ENCODE measurements around the gene TMEM72. TPM values are rescaled to one million over a fixed set of nuclear protein-coding genes. Genes with fewer than 3 reads are reported as not detected.

Gene TMEM72
- total RNA-seq (not detected), polyA plus RNA-seq (not detected)

DNA sequence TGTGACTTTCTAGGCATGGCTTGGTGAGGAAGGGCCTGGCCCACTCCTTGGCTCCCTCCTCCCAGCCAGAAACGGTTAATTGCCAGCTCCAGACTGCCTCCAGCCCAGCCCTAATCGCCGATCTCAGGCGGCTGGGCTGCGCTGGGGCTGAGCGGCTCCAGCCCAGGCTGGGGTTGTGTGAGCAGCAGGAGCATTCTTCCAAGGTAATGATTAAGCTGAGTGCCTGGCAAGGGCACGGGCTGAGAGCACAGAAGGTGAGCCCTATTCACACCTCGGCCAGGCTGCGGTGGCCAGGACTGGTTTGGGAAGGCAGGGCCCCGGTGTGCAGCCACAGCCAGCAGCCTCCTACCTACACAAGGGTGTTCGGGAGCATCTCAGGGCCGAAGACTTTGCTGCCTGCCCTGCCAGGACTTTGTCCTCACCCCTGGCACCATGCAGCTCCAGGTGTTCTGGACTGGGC lies at the start of gene TMEM72:
Gene TMEM72 (plus strand): TSS at position 257 of the 460 bp plus-strand sequence. CDS start 176 bp downstream, at position 433.
- Mint-ChIP-seq H3K9me3 (no peaks in the 10 kb centered on the region), H3K4me3 (no peak within 1 kb of the TSS), H3K27ac (peak within 1 kb of the TSS in 1 of 3 donors; percentile 5), H3K4me1 (peaks cover 0 to 25% (median 6%) of the 10 kb centered on the region in 4 donors), H3K27me3 (no peaks in the 10 kb centered on the region), H3K36me3 (no peaks in the 10 kb centered on the region)
- Histone ChIP-seq H3K4me1 (ENCODE audit: control insufficient read depth, insufficient read depth, low read length, poor library complexity, severe bottlenecking) (peaks cover 15% of the 10 kb centered on the region), H3K27ac (ENCODE audit: insufficient read depth, low read length, poor library complexity, severe bottlenecking) (no peak within 1 kb of the TSS), H3K36me3 (ENCODE audit: control insufficient read depth, insufficient read depth, low read length) (no peaks in the 10 kb centered on the region), H3K27me3 (ENCODE audit: control insufficient read depth, insufficient read depth, low read length) (no peaks in the 10 kb centered on the region), H3K9me3 (ENCODE audit: control insufficient read depth in 2 of 2, low read length in 2 of 2) (no peaks in the 10 kb centered on the region), H3K4me3 (ENCODE audit: low read depth, low read length) (no peak within 1 kb of the TSS)
- DNase-seq (no peak), ATAC-seq (ENCODE audit: low read depth in 2 of 2) (no peak)

DNA sequence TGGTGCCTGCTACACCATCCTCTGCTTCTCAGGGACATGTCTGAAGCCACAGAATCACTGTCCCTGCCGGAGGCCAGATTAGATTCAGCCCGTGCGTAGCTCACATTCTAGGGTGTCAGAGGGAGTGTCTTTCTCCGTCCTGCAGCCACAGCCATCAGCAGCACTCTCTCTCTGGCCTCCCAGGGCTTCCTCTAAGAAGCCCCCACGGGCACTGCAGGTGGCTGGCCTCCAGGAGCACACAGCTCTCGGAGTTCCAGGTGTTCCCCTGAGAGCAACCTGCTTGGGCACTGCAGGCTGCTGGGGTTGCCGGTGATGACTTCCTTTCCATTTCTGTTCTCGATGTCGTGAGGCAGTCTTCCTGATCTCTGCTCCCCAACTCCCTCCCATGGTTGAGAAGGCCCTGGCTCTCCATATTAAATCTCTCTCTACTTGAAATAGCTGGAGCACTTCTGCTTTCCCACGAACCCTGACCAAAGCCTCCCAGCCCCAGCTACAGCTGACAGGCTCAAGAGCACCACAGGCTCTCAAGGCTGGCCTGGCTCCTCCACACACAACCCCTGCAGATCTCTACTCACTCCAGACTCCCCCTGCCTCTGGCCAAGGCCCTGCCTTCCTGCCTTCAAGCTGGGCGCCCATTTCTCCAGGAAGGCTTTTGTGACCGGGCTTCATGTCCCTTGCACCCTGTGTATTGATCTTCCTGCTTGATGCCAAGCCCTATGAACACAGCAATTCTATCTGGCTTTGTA lies 49.0 kb upstream of the TMEM72 start:
- Mint-ChIP-seq H3K9me3 (peaks cover 0 to 4% (median 0%) of the 10 kb centered on the region in 7 donors), H3K4me3 (no peak overlapping the region), H3K4me1 (peaks cover 3 to 19% (median 5%) of the 10 kb centered on the region in 4 donors), H3K27ac (no peak overlapping the region), H3K36me3 (no peaks in the 10 kb centered on the region), H3K27me3 (peaks cover 38% of the 10 kb centered on the region)
- DNase-seq = no peak
- no peak for ATAC-seq (ENCODE audit: low read depth in 2 of 2)
- Histone ChIP-seq H3K4me3 (ENCODE audit: low read depth, low read length) (no peak overlapping the region), H3K9me3 (ENCODE audit: control insufficient read depth in 2 of 2, low read length in 2 of 2) (no peaks in the 10 kb centered on the region), H3K27ac (ENCODE audit: insufficient read depth, low read length, poor library complexity, severe bottlenecking) (no peak overlapping the region), H3K4me1 (ENCODE audit: control insufficient read depth, insufficient read depth, low read length, poor library complexity, severe bottlenecking) (peaks cover 10% of the 10 kb centered on the region), H3K36me3 (ENCODE audit: control insufficient read depth, insufficient read depth, low read length) (no peaks in the 10 kb centered on the region), H3K27me3 (ENCODE audit: control insufficient read depth, insufficient read depth, low read length) (peaks cover 12% of the 10 kb centered on the region)

DNA sequence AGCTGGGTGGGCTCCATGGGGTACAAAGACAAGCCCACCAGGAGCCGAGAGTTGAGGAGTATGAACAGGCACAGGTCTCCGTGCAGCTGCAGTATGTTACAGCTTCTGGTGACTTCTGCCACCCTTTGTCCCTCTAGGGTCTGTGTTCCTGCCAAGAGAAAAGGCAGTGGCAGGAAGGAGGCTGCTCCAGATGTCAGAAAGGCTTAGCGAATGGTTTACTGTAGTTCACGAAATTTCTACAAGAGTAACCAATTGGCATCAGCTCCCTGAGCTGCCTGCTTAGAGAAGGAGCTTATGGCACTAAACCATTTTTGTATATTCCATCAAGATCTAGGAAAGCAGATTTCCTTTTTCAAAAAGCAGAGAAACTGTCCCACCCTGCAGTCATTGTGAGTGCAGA lies 48.2 kb upstream of the TMEM72 start:
- peak overlapping the region in 2 of 4 donors; percentile 51 to 62 for H3K4me3 Mint-ChIP-seq
- peaks cover 2 to 19% (median 5%) of the 10 kb centered on the region in 4 donors for H3K4me1 Mint-ChIP-seq
- Histone ChIP-seq H3K27ac (ENCODE audit: insufficient read depth, low read length, poor library complexity, severe bottlenecking) (no peak overlapping the region), H3K36me3 (ENCODE audit: control insufficient read depth, insufficient read depth, low read length) (no peaks in the 10 kb centered on the region), H3K27me3 (ENCODE audit: control insufficient read depth, insufficient read depth, low read length) (peaks cover 12% of the 10 kb centered on the region), H3K4me1 (ENCODE audit: control insufficient read depth, insufficient read depth, low read length, poor library complexity, severe bottlenecking) (peaks cover 10% of the 10 kb centered on the region), H3K9me3 (ENCODE audit: control insufficient read depth in 2 of 2, low read length in 2 of 2) (no peaks in the 10 kb centered on the region), H3K4me3 (ENCODE audit: low read depth, low read length) (no peak overlapping the region)
- no peak for DNase-seq
- H3K36me3 Mint-ChIP-seq = no peaks in the 10 kb centered on the region
- ATAC-seq (ENCODE audit: low read depth in 2 of 2) = no peak
- H3K9me3 Mint-ChIP-seq = peaks cover 0 to 4% (median 0%) of the 10 kb centered on the region in 7 donors
- H3K27ac Mint-ChIP-seq = no peak overlapping the region
- peaks cover 44% of the 10 kb centered on the region for H3K27me3 Mint-ChIP-seq

DNA sequence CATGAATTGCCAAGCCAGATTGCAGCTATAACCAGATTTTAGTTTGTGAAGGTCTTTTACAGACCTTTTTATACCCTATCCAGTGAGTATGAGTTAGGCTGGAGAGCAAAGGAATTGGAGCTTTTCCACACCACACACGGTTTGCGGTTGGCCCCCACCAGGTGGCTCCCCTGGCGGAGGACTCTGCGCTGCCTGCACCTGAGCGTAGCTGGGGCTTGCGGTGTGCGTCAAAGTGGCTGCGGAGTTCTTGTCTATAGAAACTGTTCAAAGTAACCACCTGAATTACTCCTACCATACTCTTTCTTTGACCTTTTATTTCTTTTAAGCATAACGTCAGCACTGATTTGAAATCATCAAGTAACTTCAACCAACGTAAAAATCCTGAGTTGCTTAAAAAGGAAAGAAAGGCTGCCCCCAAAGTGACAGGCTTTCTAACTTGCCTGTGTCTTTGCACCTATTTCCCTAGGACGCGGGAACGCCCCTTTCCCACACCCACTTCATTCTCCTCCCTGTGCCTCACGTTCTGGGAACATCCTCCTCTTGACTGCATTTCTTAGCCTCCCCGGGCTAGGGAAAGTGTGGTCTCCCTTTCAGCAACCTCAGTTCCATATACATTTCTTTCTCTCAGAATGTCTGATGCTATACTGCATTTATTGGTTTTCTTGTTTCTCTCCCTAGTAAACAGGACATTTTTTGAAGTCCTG lies 47.6 kb upstream of the TMEM72 start:
- DNase-seq (no peak), ATAC-seq (ENCODE audit: low read depth in 2 of 2) (no peak)
- no peaks in the 10 kb centered on the region for H3K9me3 ChIP-seq (ENCODE audit: control insufficient read depth in 2 of 2, low read length in 2 of 2)
- peaks cover 0 to 4% (median 0%) of the 10 kb centered on the region in 7 donors for H3K9me3 Mint-ChIP-seq
- H3K36me3 ChIP-seq (ENCODE audit: control insufficient read depth, insufficient read depth, low read length) = no peaks in the 10 kb centered on the region
- peaks cover 14% of the 10 kb centered on the region for H3K27me3 ChIP-seq (ENCODE audit: control insufficient read depth, insufficient read depth, low read length)
- peaks cover 10% of the 10 kb centered on the region for H3K4me1 ChIP-seq (ENCODE audit: control insufficient read depth, insufficient read depth, low read length, poor library complexity, severe bottlenecking)
- H3K36me3 Mint-ChIP-seq = no peaks in the 10 kb centered on the region
- H3K4me3 ChIP-seq (ENCODE audit: low read depth, low read length) = no peak overlapping the region
- peaks cover 48% of the 10 kb centered on the region for H3K27me3 Mint-ChIP-seq
- peak overlapping the region in 3 of 4 donors; percentile 51 to 92 (median 87) for H3K4me3 Mint-ChIP-seq
- H3K27ac ChIP-seq (ENCODE audit: insufficient read depth, low read length, poor library complexity, severe bottlenecking) = no peak overlapping the region
- H3K4me1 Mint-ChIP-seq = peaks cover 0 to 19% (median 5%) of the 10 kb centered on the region in 4 donors
- peak overlapping the region in 1 of 3 donors; percentile 12 for H3K27ac Mint-ChIP-seq

DNA sequence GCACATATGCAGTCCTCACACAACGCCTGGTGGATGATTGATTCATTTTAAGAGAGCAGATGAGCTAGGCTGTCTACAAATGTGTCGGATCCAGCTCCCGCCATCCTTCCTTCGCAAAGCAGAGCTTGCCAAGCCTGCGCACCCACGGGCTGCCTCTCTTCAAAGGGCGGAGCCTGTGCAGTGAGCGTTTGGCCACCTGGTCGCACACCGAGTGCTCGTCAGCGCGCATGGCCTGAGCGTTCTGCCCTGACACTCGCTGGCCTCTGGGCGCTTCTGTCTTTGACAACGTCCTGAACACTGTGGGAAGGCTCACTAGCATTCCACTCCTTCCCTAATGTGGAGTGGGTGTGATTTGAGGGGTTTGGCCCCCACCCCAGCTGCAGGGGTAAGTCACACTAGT lies 47.1 kb upstream of the TMEM72 start:
- peaks cover 10% of the 10 kb centered on the region for H3K4me1 ChIP-seq (ENCODE audit: control insufficient read depth, insufficient read depth, low read length, poor library complexity, severe bottlenecking)
- DNase-seq (peak in 2 of 3 donors; percentile 2 to 5), ATAC-seq (ENCODE audit: low read depth in 2 of 2) (no peak)
- Mint-ChIP-seq H3K4me1 (peaks cover 0 to 19% (median 5%) of the 10 kb centered on the region in 4 donors), H3K27me3 (peaks cover 52% of the 10 kb centered on the region), H3K4me3 (peak overlapping the region; percentile 72 to 92 (median 80)), H3K9me3 (peaks cover 0 to 4% (median 0%) of the 10 kb centered on the region in 7 donors), H3K27ac (no peak overlapping the region), H3K36me3 (no peaks in the 10 kb centered on the region)
- no peak overlapping the region for H3K27ac ChIP-seq (ENCODE audit: insufficient read depth, low read length, poor library complexity, severe bottlenecking)
- peak overlapping the region; percentile 67 for H3K4me3 ChIP-seq (ENCODE audit: low read depth, low read length)
- H3K36me3 ChIP-seq (ENCODE audit: control insufficient read depth, insufficient read depth, low read length) = no peaks in the 10 kb centered on the region
- H3K9me3 ChIP-seq (ENCODE audit: control insufficient read depth in 2 of 2, low read length in 2 of 2) = no peaks in the 10 kb centered on the region
- H3K27me3 ChIP-seq (ENCODE audit: control insufficient read depth, insufficient read depth, low read length) = peaks cover 15% of the 10 kb centered on the region

DNA sequence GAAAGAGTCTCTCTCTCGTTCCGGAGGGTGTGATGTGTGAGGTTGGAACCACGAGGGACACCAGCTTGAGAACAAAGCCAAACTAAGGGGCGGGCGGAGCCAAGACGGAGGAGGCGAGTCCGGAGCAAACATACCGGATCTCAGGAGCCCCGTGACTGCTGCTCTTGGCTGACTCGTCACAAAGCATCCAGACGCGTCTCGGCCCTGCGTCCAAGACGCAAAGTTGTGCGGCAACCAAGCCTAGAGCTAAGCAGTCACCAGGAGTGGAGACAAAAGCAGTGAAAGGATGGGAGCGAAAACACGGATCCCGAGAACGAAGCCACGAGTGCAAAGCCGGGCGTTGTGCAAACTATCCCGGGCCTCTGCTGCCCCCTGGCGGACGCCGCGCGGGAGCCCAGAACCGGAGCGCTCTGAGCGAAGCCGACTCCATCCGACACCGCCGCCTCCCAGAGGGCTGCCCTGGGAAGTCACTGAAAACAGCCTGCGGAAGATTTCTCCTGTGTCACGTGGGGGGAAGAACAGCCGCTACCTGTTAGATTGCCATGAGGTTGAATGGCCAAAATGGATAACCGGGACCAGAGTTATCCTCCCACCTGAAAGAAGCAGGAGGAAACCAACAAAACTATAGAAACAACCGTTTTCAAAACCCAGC lies 46.4 kb upstream of the TMEM72 start:
- Histone ChIP-seq H3K4me3 (ENCODE audit: low read depth, low read length) (peak overlapping the region; percentile 67), H3K27me3 (ENCODE audit: control insufficient read depth, insufficient read depth, low read length) (peaks cover 15% of the 10 kb centered on the region), H3K36me3 (ENCODE audit: control insufficient read depth, insufficient read depth, low read length) (no peaks in the 10 kb centered on the region), H3K27ac (ENCODE audit: insufficient read depth, low read length, poor library complexity, severe bottlenecking) (no peak overlapping the region), H3K9me3 (ENCODE audit: control insufficient read depth in 2 of 2, low read length in 2 of 2) (no peaks in the 10 kb centered on the region), H3K4me1 (ENCODE audit: control insufficient read depth, insufficient read depth, low read length, poor library complexity, severe bottlenecking) (peaks cover 10% of the 10 kb centered on the region)
- H3K9me3 Mint-ChIP-seq = peaks cover 0 to 4% (median 0%) of the 10 kb centered on the region in 7 donors
- H3K36me3 Mint-ChIP-seq = no peaks in the 10 kb centered on the region
- H3K4me3 Mint-ChIP-seq = peak overlapping the region; percentile 72 to 92 (median 80)
- DNase-seq (peak; percentile 55 to 72 (median 64)), ATAC-seq (ENCODE audit: low read depth in 2 of 2) (peak; percentile 75 to 79)
- peaks cover 54% of the 10 kb centered on the region for H3K27me3 Mint-ChIP-seq
- peaks cover 0 to 19% (median 5%) of the 10 kb centered on the region in 4 donors for H3K4me1 Mint-ChIP-seq
- H3K27ac Mint-ChIP-seq = no peak overlapping the region

DNA sequence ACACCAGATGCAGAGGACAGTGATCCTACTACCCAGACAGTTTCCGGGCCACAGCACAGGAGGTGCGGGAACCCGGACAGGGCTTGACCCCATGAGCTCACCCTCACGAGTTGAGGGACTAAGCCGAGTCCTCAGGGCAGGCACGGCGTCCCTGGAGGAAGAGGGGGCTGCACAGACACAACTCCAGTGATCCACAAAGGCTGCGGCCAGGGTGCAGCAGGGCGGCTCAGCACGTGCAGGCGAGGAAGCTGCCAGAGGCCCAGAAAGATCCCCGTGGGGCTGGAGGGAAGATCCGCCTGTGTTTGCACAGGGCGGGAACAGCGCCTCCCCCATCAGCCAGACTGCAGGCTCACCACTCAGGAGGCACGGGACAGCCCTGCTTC lies 45.9 kb upstream of the TMEM72 start:
- no peak for DNase-seq
- no peak overlapping the region for H3K27ac ChIP-seq (ENCODE audit: insufficient read depth, low read length, poor library complexity, severe bottlenecking)
- H3K27me3 Mint-ChIP-seq = peaks cover 58% of the 10 kb centered on the region
- H3K4me3 ChIP-seq (ENCODE audit: low read depth, low read length) = no peak overlapping the region
- ATAC-seq (ENCODE audit: low read depth in 2 of 2) = no peak
- no peaks in the 10 kb centered on the region for H3K9me3 ChIP-seq (ENCODE audit: control insufficient read depth in 2 of 2, low read length in 2 of 2)
- H3K36me3 ChIP-seq (ENCODE audit: control insufficient read depth, insufficient read depth, low read length) = no peaks in the 10 kb centered on the region
- H3K4me3 Mint-ChIP-seq = peak overlapping the region in 2 of 4 donors; percentile 0 to 72
- H3K4me1 ChIP-seq (ENCODE audit: control insufficient read depth, insufficient read depth, low read length, poor library complexity, severe bottlenecking) = peaks cover 10% of the 10 kb centered on the region
- peaks cover 15% of the 10 kb centered on the region for H3K27me3 ChIP-seq (ENCODE audit: control insufficient read depth, insufficient read depth, low read length)
- no peak overlapping the region for H3K27ac Mint-ChIP-seq
- no peaks in the 10 kb centered on the region for H3K36me3 Mint-ChIP-seq
- peaks cover 0 to 19% (median 5%) of the 10 kb centered on the region in 4 donors for H3K4me1 Mint-ChIP-seq
- H3K9me3 Mint-ChIP-seq = peaks cover 0 to 4% (median 0%) of the 10 kb centered on the region in 7 donors
